Fibroblast of lung (primary cell): ENCODE results near the gene GJB3. TPM values are rescaled to one million over a fixed set of nuclear protein-coding genes. Genes with fewer than 3 reads are reported as not detected.

ENCODE experiments used
- DNase-seq, 2 donors: peaks; one replicate each; pipeline versions ENCODE4 v3.0.0 to v3.0.0-alpha.2; 2010; ENCODE audit warnings: low read depth in 2 of 2
- H2AFZ ChIP-seq: 2 replicates; pipeline ENCODE4 v1.5.1; 2012; ENCODE audit warnings: low read length, control low read depth, inconsistent platforms
- H3K27ac ChIP-seq: 2 replicates; pipeline ENCODE4 v1.5.1; 2011; ENCODE audit warnings: low read length, control low read depth; ENCODE audit not compliant: insufficient read depth
- H3K27me3 ChIP-seq: 2 replicates; pipeline ENCODE4 v1.5.1; 2011; ENCODE audit warnings: mild to moderate bottlenecking, low read length; ENCODE audit not compliant: control insufficient read depth, insufficient read depth
- H3K36me3 ChIP-seq: 2 replicates; pipeline ENCODE4 v1.5.1; 2011; ENCODE audit warnings: low read length; ENCODE audit not compliant: control insufficient read depth, insufficient read depth
- H3K4me1 ChIP-seq: 2 replicates; pipeline ENCODE4 v1.5.1; 2011; ENCODE audit warnings: low read length; ENCODE audit not compliant: control insufficient read depth, insufficient read depth; ENCODE audit errors: extremely low read depth
- H3K4me2 ChIP-seq: 2 replicates; pipeline ENCODE4 v1.5.1; 2011; ENCODE audit warnings: low read length, control low read depth; ENCODE audit not compliant: insufficient read depth; ENCODE audit errors: extremely low read depth
- H3K4me3 ChIP-seq, 4 experiments: fragments of 200-600 bp in 1 of 4; sonication (generic) in 1 of 4; replicated peaks in 1 of 4; 2 replicates each; pipeline ENCODE4 v1.5.1; 2011 to 2016; ENCODE audit warnings: low read length in 4 of 4, low read depth in 3 of 4, mild to moderate bottlenecking in 3 of 4, control low read depth in 2 of 4, inconsistent platforms in 1 of 4, mixed read lengths in 1 of 4; ENCODE audit not compliant: insufficient read depth in 1 of 4; ENCODE audit errors: control extremely low read depth in 1 of 4
- H3K79me2 ChIP-seq: 2 replicates; pipeline ENCODE4 v1.5.1; 2012; ENCODE audit warnings: mild to moderate bottlenecking, low read length, inconsistent platforms; ENCODE audit not compliant: control insufficient read depth, insufficient read depth
- H3K9ac ChIP-seq: 2 replicates; pipeline ENCODE4 v1.5.1; 2011; ENCODE audit warnings: mild to moderate bottlenecking, low read length, control low read depth; ENCODE audit not compliant: insufficient read depth
- H3K9me3 ChIP-seq: 2 replicates; pipeline ENCODE4 v1.5.1; 2012; ENCODE audit warnings: low read depth, low read length; ENCODE audit not compliant: control insufficient read depth, insufficient read depth
- H4K20me1 ChIP-seq: 2 replicates; pipeline ENCODE4 v1.5.1; 2011; ENCODE audit warnings: low read length; ENCODE audit not compliant: control insufficient read depth, insufficient read depth; ENCODE audit errors: extremely low read depth
- EZH2 ChIP-seq: IDR thresholded peaks from 2 replicates; pipeline ENCODE4 v1.5.1; 2012; ENCODE audit warnings: low read length, control low read depth, mild to moderate bottlenecking; ENCODE audit errors: missing control alignments
- polyA plus RNA-seq, 2 donors: library from polyadenylated mRNA; depleted of rRNA in 1 of 2; stranded (reverse) in 1 of 2; unstranded in 1 of 2; fragments of >200 nt; gene quantifications; 2 replicates each; pipeline ENCODE4 v1.2.1, GENCODE V29; 2011 to 2012; ENCODE audit warnings: missing spikeins in 1 of 2
- total RNA-seq: library from RNA; depleted of rRNA; stranded (reverse); fragments of >200 nt; gene quantifications from 2 replicates; pipeline ENCODE4 v1.2.1, GENCODE V29; 2014
- TF ChIP-seq, protein P1 (sequence below), 2 donors: IDR thresholded peaks in 1 of 2; conservative IDR thresholded peaks in 1 of 2; 1 replicate in 1 of 2; 2 replicates in 1 of 2; pipeline ENCODE4 v1.5.1; 2011 to 2012; ENCODE audit warnings: low read length in 2 of 2, control low read depth in 1 of 2, inconsistent platforms in 1 of 2, low read depth in 1 of 2, mild to moderate bottlenecking in 1 of 2

Gene GJB3
- total and polyA plus RNA-seq, 2 donors (not counting 1 experiment from before 2014, with no cell fraction given) = not detected

DNA sequence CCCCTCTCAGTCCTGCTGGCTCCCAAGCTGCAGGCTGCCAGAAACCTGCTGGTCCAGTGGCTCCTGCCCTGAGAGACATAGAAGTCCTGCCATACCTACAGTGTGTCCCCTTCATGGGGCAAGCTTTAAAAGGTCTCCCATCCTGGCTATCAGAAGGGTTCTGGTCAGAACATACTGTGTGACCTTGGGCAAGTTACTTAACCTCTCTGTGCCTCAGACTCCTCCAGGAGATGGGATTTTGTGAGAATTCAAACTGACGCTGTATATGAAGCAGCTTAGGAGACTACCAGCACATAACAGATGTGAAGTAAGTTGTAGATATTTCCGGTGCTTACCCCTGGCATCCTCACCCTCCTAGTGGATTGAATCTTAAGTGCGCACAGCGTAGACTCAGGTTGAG, 34.9 kb upstream of the GJB3 start:
- TF ChIP-seq, protein P1, sequence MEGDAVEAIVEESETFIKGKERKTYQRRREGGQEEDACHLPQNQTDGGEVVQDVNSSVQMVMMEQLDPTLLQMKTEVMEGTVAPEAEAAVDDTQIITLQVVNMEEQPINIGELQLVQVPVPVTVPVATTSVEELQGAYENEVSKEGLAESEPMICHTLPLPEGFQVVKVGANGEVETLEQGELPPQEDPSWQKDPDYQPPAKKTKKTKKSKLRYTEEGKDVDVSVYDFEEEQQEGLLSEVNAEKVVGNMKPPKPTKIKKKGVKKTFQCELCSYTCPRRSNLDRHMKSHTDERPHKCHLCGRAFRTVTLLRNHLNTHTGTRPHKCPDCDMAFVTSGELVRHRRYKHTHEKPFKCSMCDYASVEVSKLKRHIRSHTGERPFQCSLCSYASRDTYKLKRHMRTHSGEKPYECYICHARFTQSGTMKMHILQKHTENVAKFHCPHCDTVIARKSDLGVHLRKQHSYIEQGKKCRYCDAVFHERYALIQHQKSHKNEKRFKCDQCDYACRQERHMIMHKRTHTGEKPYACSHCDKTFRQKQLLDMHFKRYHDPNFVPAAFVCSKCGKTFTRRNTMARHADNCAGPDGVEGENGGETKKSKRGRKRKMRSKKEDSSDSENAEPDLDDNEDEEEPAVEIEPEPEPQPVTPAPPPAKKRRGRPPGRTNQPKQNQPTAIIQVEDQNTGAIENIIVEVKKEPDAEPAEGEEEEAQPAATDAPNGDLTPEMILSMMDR (conservative IDR thresholded peaks at IDR 0.05 in 1 of 2, IDR thresholded peaks at IDR 0.05 in 1 of 2; ENCODE audit: low read depth in 1 of 2, low read length in 2 of 2) = no peak
- no peak for TF ChIP-seq EZH2
- Histone ChIP-seq H3K27me3 (no peaks in the 10 kb centered on the region), H4K20me1 (no peaks in the 10 kb centered on the region), H3K79me2 (no peaks in the 10 kb centered on the region), H2AFZ (no peak overlapping the region), H3K4me3 (no peak overlapping the region), H3K36me3 (no peaks in the 10 kb centered on the region), H3K4me2 (no peak overlapping the region), H3K9me3 (no peaks in the 10 kb centered on the region), H3K4me1 (no peaks in the 10 kb centered on the region), H3K9ac (no peak overlapping the region), H3K27ac (no peak overlapping the region)
- no peak for DNase-seq

DNA sequence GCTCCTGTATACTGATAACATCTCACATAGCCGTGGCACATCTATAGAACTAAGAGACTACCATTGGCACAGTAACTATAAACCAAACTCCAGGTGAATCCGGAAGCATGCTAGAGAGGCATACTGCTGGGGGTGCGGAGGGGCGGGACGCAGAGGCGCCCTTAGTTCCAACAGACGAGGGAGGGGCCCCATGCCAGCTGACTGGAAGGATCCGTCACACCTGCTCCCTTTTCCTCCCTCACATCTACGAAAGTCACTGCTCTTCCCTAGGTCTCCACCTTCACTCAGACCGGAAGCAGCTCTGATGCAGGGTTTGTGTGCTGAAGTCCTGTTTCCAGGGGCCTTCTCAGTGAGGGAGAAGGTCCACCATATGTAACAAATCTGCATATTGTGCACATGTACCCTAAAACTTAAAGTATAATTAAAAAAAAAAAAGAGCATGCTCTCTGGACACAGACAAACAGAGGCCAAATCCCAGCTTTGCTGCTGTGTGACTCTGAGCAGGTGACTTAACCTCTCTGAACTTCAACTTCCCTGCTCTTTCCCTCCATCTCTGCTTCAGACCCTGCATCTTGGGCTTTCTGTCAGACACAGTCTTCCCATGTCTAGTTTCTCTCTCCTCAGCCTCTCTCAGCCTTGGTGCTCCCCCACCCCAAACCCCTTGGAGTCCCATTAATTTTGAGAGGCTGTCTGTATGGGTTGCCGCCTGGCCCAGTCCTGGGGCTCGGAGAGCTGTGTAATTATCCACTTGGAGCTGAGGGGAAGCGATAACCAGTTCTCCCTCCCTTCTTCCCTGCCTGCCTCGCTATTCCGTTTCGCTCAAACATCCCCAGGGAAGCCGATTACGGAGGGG, 34.0 kb upstream of the GJB3 start:
- H3K9me3 ChIP-seq = no peaks in the 10 kb centered on the region
- no peaks in the 10 kb centered on the region for H3K4me1 ChIP-seq
- no peaks in the 10 kb centered on the region for H3K79me2 ChIP-seq
- no peaks in the 10 kb centered on the region for H3K36me3 ChIP-seq
- TF ChIP-seq, protein P1 (conservative IDR thresholded peaks at IDR 0.05 in 1 of 2, IDR thresholded peaks at IDR 0.05 in 1 of 2; ENCODE audit: low read depth in 1 of 2, low read length in 2 of 2) = no peak
- no peak for TF ChIP-seq EZH2
- H3K4me3 ChIP-seq = no peak overlapping the region
- no peak overlapping the region for H2AFZ ChIP-seq
- H3K27ac ChIP-seq = no peak overlapping the region
- H3K9ac ChIP-seq = no peak overlapping the region
- H3K4me2 ChIP-seq = no peak overlapping the region
- no peak for DNase-seq
- no peaks in the 10 kb centered on the region for H3K27me3 ChIP-seq
- H4K20me1 ChIP-seq = no peaks in the 10 kb centered on the region

DNA sequence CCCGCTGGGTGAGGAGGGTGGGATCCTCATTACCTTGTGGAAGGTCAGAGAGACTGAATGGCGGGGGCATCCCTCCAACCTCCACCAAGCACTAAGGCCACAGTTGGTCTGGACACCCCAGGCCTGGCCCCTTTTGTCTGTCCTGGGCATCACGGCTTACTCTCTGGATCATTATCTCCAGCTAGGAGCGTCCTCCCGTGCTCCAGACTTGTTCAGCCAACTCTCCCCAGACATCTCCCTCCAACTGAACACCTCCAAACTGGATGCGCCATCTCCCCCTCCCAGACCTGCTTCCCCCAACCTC, 33.4 kb upstream of the GJB3 start:
- no peaks in the 10 kb centered on the region for H3K9me3 ChIP-seq

More for the DNA sequence above, 33.4 kb upstream of the GJB3 start:
- DNase-seq = no peak
- Histone ChIP-seq H3K79me2 (no peaks in the 10 kb centered on the region), H4K20me1 (no peaks in the 10 kb centered on the region), H3K4me2 (no peak overlapping the region), H3K4me1 (no peaks in the 10 kb centered on the region), H3K9ac (no peak overlapping the region), H2AFZ (no peak overlapping the region), H3K36me3 (no peaks in the 10 kb centered on the region), H3K4me3 (no peak overlapping the region), H3K27me3 (no peaks in the 10 kb centered on the region), H3K27ac (no peak overlapping the region)
- TF ChIP-seq EZH2 = no peak
- TF ChIP-seq, protein P1 (conservative IDR thresholded peaks at IDR 0.05 in 1 of 2, IDR thresholded peaks at IDR 0.05 in 1 of 2; ENCODE audit: low read depth in 1 of 2, low read length in 2 of 2) = no peak
